Muscle layer of duodenum (tissue), 2 donors: Measurements from ENCODE around the gene FAM53B.

Experiments used
- H3K27ac ChIP-seq: one replicate; pipeline ENCODE4 v1.7.0; 2013; ENCODE audit warnings: mild to moderate bottlenecking, low read length
- H3K27me3 ChIP-seq: one replicate; pipeline ENCODE4 v1.7.0; 2013; ENCODE audit warnings: low read depth, mild to moderate bottlenecking, control low read depth, low read length
- H3K36me3 ChIP-seq, 2 donors: one replicate each; pipeline ENCODE4 v1.7.0; 2013; ENCODE audit warnings: low read length in 2 of 2, control low read depth in 1 of 2, mild to moderate bottlenecking in 1 of 2; ENCODE audit not compliant: insufficient read depth in 2 of 2, control insufficient read depth in 1 of 2
- H3K4me1 ChIP-seq, 2 donors: one replicate each; pipeline ENCODE4 v1.7.0; 2013; ENCODE audit warnings: low read length in 2 of 2, mild to moderate bottlenecking in 2 of 2, control low read depth in 1 of 2, moderate library complexity in 1 of 2; ENCODE audit not compliant: insufficient read depth in 2 of 2, control insufficient read depth in 1 of 2
- H3K4me3 ChIP-seq, 2 donors: one replicate each; pipeline ENCODE4 v1.7.0; 2013; ENCODE audit warnings: low read length in 2 of 2, low read depth in 1 of 2, mild to moderate bottlenecking in 1 of 2
- H3K9me3 ChIP-seq, 2 donors: one replicate each; pipeline ENCODE4 v1.7.0; 2013; ENCODE audit warnings: low read length in 2 of 2, control low read depth in 1 of 2, mild to moderate bottlenecking in 1 of 2; ENCODE audit not compliant: control insufficient read depth in 1 of 2
- donor health status: healthy.

FAM53B gene

DNA sequence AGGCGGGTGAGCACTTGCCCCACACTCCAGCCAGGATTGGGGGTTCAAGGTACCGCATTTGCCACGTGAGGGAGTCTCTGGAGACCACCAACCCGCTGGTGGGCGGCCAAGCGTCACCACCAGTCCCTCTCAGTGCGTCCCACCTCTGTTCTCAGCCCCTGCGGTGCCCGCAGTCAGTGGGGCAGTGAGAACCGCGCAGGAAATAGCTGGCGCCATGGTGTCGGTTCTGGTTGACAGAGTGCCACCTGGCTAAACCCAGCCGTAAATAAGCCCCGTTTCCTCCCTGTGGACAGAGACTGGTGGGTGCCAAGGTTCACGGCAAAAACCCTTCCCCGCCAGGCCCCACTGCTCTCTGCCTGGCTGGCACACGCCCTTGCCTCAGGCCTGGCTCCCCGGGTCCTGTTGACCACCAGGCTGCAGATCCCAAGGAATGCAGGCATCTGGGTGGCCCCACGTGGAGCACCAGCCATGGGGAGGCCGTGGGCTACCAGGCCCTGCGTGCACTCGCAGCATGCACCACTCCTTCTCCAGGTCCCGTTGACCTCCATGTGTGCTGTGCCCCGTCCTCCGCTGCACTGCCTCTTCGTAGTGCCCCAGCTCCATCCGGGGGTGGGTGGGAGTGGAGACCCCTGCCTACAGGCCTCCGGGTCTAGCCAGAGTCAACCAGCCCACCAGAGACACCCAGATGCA, 142.6 kb downstream of the FAM53B start:
- H3K9me3 ChIP-seq, result no peaks in the 10 kb centered on the region
- no peaks in the 10 kb centered on the region for H3K27me3 ChIP-seq
- H3K27ac ChIP-seq, result no peak overlapping the region
- no peaks in the 10 kb centered on the region for H3K4me1 ChIP-seq
- H3K4me3 ChIP-seq, result no peak overlapping the region
- H3K36me3 ChIP-seq, result no peaks in the 10 kb centered on the region

DNA sequence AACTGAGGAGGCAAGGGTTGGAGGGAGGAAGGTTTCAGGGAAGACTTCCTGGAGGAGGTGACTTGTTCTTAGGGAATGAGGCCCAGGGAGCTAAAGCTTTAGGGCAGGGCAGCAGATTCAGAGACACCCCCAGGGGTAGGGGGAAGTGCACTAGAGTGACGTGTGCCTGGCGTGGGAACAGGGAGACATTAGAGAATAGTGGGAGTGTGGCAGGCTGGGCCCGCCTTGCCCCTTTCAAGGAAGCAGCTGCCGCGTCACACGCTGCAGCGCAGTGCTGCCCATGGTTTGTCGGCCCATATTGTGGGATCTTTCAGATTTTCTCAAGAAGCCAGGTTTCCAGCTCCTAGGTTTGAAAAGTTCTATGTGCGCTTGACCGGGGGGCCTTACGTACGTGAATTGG, 143.2 kb downstream of the FAM53B start:
- no peak overlapping the region for H3K27ac ChIP-seq
- H3K36me3 ChIP-seq, result no peaks in the 10 kb centered on the region
- H3K4me1 ChIP-seq, result no peaks in the 10 kb centered on the region
- no peak overlapping the region for H3K4me3 ChIP-seq
- H3K27me3 ChIP-seq, result no peaks in the 10 kb centered on the region
- H3K9me3 ChIP-seq, result no peaks in the 10 kb centered on the region

- Histone ChIP-seq H3K4me1 (no peaks in the 10 kb centered on the region), H3K9me3 (no peaks in the 10 kb centered on the region), H3K36me3 (no peaks in the 10 kb centered on the region), H3K4me3 (no peak overlapping the region), H3K27me3 (no peaks in the 10 kb centered on the region), H3K27ac (no peak overlapping the region)
These were observed 143.9 kb downstream of the FAM53B start for GRCh38 chr10:124600051-124600880.

GRCh38 chr10:124599588-124600050, 144.6 kb downstream of the FAM53B start:
- Histone ChIP-seq H3K9me3 (no peaks in the 10 kb centered on the region), H3K27me3 (no peaks in the 10 kb centered on the region)

GRCh38 chr10:124598773-124599587, 145.2 kb downstream of the FAM53B start:
- Histone ChIP-seq H3K4me3 (no peak overlapping the region), H3K27ac (no peak overlapping the region), H3K27me3 (no peaks in the 10 kb centered on the region), H3K4me1 (no peaks in the 10 kb centered on the region), H3K9me3 (no peaks in the 10 kb centered on the region), H3K36me3 (no peaks in the 10 kb centered on the region)

More at GRCh38 chr10:124599588-124600050, 144.6 kb downstream of the FAM53B start:
- Histone ChIP-seq H3K27ac (no peak overlapping the region), H3K36me3 (no peaks in the 10 kb centered on the region), H3K4me1 (no peaks in the 10 kb centered on the region), H3K4me3 (no peak overlapping the region)

GRCh38 chr10:124598196-124598595, 146.0 kb downstream of the FAM53B start:
- H3K27me3 ChIP-seq, result no peaks in the 10 kb centered on the region
- H3K9me3 ChIP-seq, result no peaks in the 10 kb centered on the region
- H3K4me3 ChIP-seq, result no peak overlapping the region
- no peaks in the 10 kb centered on the region for H3K4me1 ChIP-seq
- H3K27ac ChIP-seq, result no peak overlapping the region
- H3K36me3 ChIP-seq, result no peaks in the 10 kb centered on the region

DNA sequence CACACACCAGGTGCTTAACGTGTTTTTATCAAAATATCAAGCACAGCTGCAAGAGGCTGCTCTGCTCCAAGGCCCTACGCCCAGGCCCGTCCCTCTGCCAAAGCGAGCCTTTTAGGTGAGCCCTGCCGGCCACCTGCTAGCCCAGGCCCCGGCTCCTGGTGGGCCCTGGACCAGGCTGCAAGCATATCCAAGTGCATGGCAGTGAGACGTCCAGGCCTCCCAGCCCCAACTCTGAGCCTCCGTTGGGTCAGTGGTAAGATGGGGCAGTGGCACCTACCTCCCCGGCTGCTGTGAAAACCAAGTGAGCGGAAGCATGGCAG, 146.4 kb downstream of the FAM53B start:
- Histone ChIP-seq H3K27ac (no peak overlapping the region), H3K27me3 (no peaks in the 10 kb centered on the region), H3K4me3 (no peak overlapping the region), H3K36me3 (no peaks in the 10 kb centered on the region), H3K9me3 (no peaks in the 10 kb centered on the region), H3K4me1 (no peaks in the 10 kb centered on the region)

- no peaks in the 10 kb centered on the region for H3K4me1 ChIP-seq
- no peaks in the 10 kb centered on the region for H3K36me3 ChIP-seq
- H3K4me3 ChIP-seq, result no peak overlapping the region
- H3K27me3 ChIP-seq, result no peaks in the 10 kb centered on the region
- H3K27ac ChIP-seq, result no peak overlapping the region
- no peaks in the 10 kb centered on the region for H3K9me3 ChIP-seq
These were observed 147.0 kb downstream of the FAM53B start for GRCh38 chr10:124596962-124597845.

- H3K27ac ChIP-seq, result no peak overlapping the region
- no peaks in the 10 kb centered on the region for H3K36me3 ChIP-seq
- H3K9me3 ChIP-seq, result peaks cover 0 to 6% of the 10 kb centered on the region in 2 donors
- H3K4me1 ChIP-seq, result no peaks in the 10 kb centered on the region
- no peak overlapping the region for H3K4me3 ChIP-seq
- H3K27me3 ChIP-seq, result no peaks in the 10 kb centered on the region
These were observed 147.9 kb downstream of the FAM53B start for GRCh38 chr10:124596116-124596785.

- Histone ChIP-seq H3K9me3 (peaks cover 0 to 7% of the 10 kb centered on the region in 2 donors), H3K27ac (no peak overlapping the region), H3K36me3 (no peaks in the 10 kb centered on the region), H3K4me1 (no peaks in the 10 kb centered on the region), H3K27me3 (no peaks in the 10 kb centered on the region), H3K4me3 (no peak overlapping the region)
These were observed 148.9 kb downstream of the FAM53B start for GRCh38 chr10:124595143-124595883.
